Subcutaneous adipose tissue (tissue), 4 donors: ENCODE measurements around the gene SZT2. TPM values are rescaled to one million over a fixed set of nuclear protein-coding genes. Genes with fewer than 3 reads are reported as not detected.

Experiments used
- CTCF ChIP-seq: fragments of 450-650 bp; IDR thresholded peaks from one replicate; pipeline ENCODE4 v1.5.1; 2016; ENCODE audit warnings: low read depth, mild to moderate bottlenecking, control low read depth, antibody characterized with exemption, moderate library complexity
- total RNA-seq, 4 donors: library from RNA; depleted of rRNA; stranded (reverse); fragments of >200 nt; gene quantifications; one replicate each; pipeline ENCODE4 v1.1.0, GENCODE V29; 2016

Gene SZT2
- total RNA-seq, 4 donors from 2014 or later = 27.1 to 62.7 (median 31.3) TPM

- TF ChIP-seq CTCF = no peak
Measured at GRCh38 chr1:43379476-43379875, 10.2 kb upstream of the SZT2 start.

GRCh38 chr1:43381612-43382011 lies 8.1 kb upstream of the SZT2 start:
- TF ChIP-seq CTCF = no peak

DNA sequence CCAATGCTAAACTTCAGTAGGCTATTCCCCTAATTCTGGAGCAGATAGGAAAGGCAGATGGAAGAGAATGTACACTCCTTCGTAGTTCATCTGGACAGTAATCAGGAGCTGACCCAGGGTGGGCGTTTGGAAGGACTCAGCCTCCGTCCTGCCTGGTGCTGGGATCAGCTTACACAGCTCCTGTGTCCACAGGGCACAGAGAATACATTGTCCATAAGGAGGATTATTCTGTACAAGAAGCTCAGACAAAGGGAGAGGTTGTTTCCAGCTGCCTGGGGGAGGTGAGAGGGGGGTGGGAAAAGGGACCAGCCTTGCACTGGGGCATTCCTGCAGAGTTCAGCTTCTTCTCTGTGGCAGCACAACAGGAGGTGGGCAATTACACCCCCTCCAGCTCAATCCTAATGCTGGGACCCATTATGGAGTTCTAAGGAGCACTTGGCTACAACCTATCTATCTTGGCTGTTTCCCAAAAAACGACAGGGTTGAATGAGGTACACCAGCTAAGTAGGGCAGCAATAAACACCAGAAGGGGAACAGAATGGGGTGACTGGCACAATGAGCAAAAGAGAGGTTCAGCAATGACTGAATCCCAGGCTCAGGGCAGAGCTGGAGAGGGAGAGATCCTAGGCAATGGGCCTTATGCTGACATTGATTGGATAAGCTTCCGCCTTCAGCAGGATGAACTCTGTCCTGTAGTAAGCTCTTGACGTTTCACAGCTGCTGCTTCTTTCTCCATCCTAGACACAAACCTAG lies 7.5 kb upstream of the SZT2 start:
- no peak for TF ChIP-seq CTCF

GRCh38 chr1:43383449-43383848 lies 6.2 kb upstream of the SZT2 start:
- no peak for TF ChIP-seq CTCF

- TF ChIP-seq CTCF = no peak
Measured at GRCh38 chr1:43386676-43387075, 3.0 kb upstream of the SZT2 start.

DNA sequence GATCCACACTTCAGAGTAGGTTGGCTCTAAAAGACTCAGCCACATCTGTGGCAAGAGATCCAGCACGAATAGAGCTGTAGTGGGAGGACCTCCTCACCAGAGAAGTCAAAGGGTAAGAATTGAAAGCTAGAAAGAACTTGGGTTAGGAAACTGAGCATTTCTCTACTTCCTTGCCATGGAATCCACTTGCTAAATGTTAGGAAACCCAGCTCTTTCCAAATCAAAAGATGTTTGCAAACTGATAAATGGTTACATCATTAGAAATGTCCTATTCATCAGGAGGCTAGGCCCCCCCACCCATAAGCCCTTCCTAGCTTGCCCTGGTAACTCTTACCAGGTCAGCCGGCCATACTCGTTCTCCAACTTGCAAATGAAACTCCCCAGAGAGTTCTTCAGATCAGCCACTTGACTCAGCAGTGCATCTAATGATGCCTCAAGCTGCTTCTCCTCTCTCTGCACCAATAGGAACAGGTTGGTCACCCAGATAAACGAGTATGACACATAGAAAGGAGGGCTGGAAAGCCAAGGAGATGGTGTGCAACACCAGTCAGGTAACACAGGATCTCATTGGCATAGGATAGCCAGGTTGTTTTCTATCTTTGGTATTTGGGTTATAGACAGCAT lies 1.6 kb upstream of the SZT2 start:
- no peak for TF ChIP-seq CTCF

- no peak for TF ChIP-seq CTCF
Measured at GRCh38 chr1:43388613-43389012, 1.1 kb upstream of the SZT2 start.
